ENCODE data around the gene CORO1C. TPM values are rescaled to one million over a fixed set of nuclear protein-coding genes. Genes with fewer than 3 reads are reported as not detected.

The CORO1C gene
- total RNA-seq, 3 donors from 2014 or later (not counting 1 experiment from before 2014, with no cell fraction given) = 28.9 to 43.5 (median 36.0) TPM

GRCh38 chr12:108646600-108647579 lies 84.4 kb downstream of the CORO1C start:
- TF ChIP-seq, protein P1, sequence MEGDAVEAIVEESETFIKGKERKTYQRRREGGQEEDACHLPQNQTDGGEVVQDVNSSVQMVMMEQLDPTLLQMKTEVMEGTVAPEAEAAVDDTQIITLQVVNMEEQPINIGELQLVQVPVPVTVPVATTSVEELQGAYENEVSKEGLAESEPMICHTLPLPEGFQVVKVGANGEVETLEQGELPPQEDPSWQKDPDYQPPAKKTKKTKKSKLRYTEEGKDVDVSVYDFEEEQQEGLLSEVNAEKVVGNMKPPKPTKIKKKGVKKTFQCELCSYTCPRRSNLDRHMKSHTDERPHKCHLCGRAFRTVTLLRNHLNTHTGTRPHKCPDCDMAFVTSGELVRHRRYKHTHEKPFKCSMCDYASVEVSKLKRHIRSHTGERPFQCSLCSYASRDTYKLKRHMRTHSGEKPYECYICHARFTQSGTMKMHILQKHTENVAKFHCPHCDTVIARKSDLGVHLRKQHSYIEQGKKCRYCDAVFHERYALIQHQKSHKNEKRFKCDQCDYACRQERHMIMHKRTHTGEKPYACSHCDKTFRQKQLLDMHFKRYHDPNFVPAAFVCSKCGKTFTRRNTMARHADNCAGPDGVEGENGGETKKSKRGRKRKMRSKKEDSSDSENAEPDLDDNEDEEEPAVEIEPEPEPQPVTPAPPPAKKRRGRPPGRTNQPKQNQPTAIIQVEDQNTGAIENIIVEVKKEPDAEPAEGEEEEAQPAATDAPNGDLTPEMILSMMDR (IDR thresholded peaks at IDR 0.05) = no peak
- H3K4me3 Mint-ChIP-seq = no peak overlapping the region
- no peaks in the 10 kb centered on the region for H3K27me3 Mint-ChIP-seq (ENCODE audit: low read depth in 2 of 2)
- intact Hi-C loops (cut with micrococcal nuclease) = loop anchor here (5.0 kb wide), 1 partner anchor 35 kb away; no protein-coding TSS in a partner anchor
- Histone ChIP-seq H3K27me3 (ENCODE audit: control insufficient read depth, insufficient read depth, low read length) (no peaks in the 10 kb centered on the region), H3K9me3 (ENCODE audit: control insufficient read depth, insufficient read depth, low read length) (no peaks in the 10 kb centered on the region), H3K4me3 (ENCODE audit: low read length) (no peak overlapping the region), H3K36me3 (ENCODE audit: control insufficient read depth, insufficient read depth, low read length) (peaks cover 21% of the 10 kb centered on the region), H3K4me1 (ENCODE audit: control insufficient read depth, insufficient read depth, low read length) (peaks cover 15% of the 10 kb centered on the region), H3K27ac (ENCODE audit: low read length) (no peak overlapping the region)
- H3K36me3 Mint-ChIP-seq = no peaks in the 10 kb centered on the region
- 70% methylated on average over 7 of the region's 10 CpGs for WGBS (ENCODE audit: insufficient coverage)
- peak overlapping the region; percentile 29 to 74 for H3K27ac Mint-ChIP-seq
- peaks cover 9 to 19% of the 10 kb centered on the region in 2 donors for H3K4me1 Mint-ChIP-seq
- peak in 1 of 3 donors; percentile 21 for ATAC-seq
- DNase-seq = peak in 1 of 2 donors; percentile 42
- H3K9me3 Mint-ChIP-seq = no peaks in the 10 kb centered on the region

DNA sequence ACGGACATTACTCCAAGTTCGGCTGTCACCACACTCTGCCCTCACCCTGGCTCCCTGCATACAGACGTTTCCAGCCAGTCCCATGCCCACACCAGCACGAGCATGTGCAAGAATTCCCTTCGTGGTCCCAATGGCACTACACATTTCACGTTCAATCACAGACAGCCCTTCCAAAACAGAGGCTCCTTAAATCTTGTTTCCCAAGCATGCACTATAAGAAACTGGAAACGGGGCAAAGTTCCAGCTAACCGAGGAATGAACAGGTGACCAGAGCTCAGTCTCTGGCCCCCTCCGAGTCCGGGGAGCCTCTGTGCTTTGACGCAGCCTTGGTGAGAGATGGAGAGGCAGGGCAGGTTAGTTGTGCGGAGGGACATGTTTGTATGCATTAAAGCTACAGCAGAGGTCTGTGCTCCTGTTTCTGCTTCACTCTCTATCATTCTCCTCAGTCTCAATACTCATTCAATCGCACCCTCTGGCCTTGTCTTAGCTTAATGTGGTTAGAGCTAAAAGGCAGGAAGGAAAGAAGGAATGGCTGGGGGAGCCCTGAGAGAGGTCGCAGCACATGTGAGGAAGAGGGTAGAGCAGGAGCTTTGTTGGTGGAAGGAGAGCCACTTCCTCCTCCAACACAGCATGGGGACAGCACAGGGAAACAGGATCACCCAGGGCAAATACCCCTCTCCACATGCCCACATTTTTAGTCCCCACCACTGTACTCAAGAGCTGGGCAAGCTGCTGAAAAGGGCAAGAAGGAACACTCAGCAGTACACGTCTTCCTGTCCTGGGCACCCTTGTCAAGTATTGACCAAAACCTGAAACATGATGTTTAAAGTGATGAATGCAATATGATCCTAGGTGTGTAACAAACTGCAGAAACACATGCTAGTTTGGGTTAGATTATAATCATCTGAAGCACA lies 85.4 kb downstream of the CORO1C start:
- Mint-ChIP-seq H3K27ac (peak overlapping the region; percentile 29 to 74), H3K9me3 (no peaks in the 10 kb centered on the region), H3K4me3 (no peak overlapping the region), H3K27me3 (ENCODE audit: low read depth in 2 of 2) (no peaks in the 10 kb centered on the region), H3K36me3 (no peaks in the 10 kb centered on the region), H3K4me1 (peaks cover 9 to 23% of the 10 kb centered on the region in 2 donors)
- no peak for DNase-seq
- H3K27ac ChIP-seq (ENCODE audit: low read length) = no peak overlapping the region
- H3K4me3 ChIP-seq (ENCODE audit: low read length) = no peak overlapping the region
- no peaks in the 10 kb centered on the region for H3K9me3 ChIP-seq (ENCODE audit: control insufficient read depth, insufficient read depth, low read length)
- intact Hi-C loops (cut with micrococcal nuclease) = loop anchor here (5.0 kb wide), 1 partner anchor 34 kb away; no protein-coding TSS in a partner anchor
- WGBS (ENCODE audit: insufficient coverage) = 81% methylated on average over 12 of the region's 15 CpGs
- ATAC-seq = no peak
- H3K4me1 ChIP-seq (ENCODE audit: control insufficient read depth, insufficient read depth, low read length) = peaks cover 23% of the 10 kb centered on the region
- peaks cover 15% of the 10 kb centered on the region for H3K36me3 ChIP-seq (ENCODE audit: control insufficient read depth, insufficient read depth, low read length)
- TF ChIP-seq, protein P1 (IDR thresholded peaks at IDR 0.05) = no peak
- H3K27me3 ChIP-seq (ENCODE audit: control insufficient read depth, insufficient read depth, low read length) = no peaks in the 10 kb centered on the region

DNA sequence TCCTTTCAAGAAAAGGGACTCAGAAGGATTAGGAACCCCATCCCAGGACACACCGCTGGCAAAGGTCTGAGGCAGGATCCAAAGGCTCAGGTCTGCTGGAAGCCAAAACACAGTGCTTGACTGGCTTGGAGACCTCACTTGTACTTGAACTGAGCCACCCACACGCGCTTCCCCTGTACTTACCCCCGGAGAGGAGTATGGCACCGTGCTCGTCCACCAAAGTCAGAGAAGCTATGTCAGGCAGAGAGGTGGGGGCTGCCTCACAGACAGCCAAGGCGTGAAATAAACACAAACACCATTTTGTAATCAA lies 86.6 kb downstream of the CORO1C start:
- intact Hi-C loops (cut with micrococcal nuclease) = loop anchor here (5.0 kb wide), 1 partner anchor 32 kb away; no protein-coding TSS in a partner anchor
- peaks cover 10% of the 10 kb centered on the region for H3K36me3 ChIP-seq (ENCODE audit: control insufficient read depth, insufficient read depth, low read length)
- H3K27me3 ChIP-seq (ENCODE audit: control insufficient read depth, insufficient read depth, low read length) = no peaks in the 10 kb centered on the region
- Mint-ChIP-seq H3K27ac (no peak overlapping the region), H3K4me1 (peaks cover 9 to 23% of the 10 kb centered on the region in 2 donors), H3K9me3 (no peaks in the 10 kb centered on the region), H3K27me3 (ENCODE audit: low read depth in 2 of 2) (no peaks in the 10 kb centered on the region), H3K36me3 (no peaks in the 10 kb centered on the region), H3K4me3 (no peak overlapping the region)
- peaks cover 26% of the 10 kb centered on the region for H3K4me1 ChIP-seq (ENCODE audit: control insufficient read depth, insufficient read depth, low read length)
- TF ChIP-seq, protein P1 (IDR thresholded peaks at IDR 0.05) = no peak
- no peak overlapping the region for H3K27ac ChIP-seq (ENCODE audit: low read length)
- H3K9me3 ChIP-seq (ENCODE audit: control insufficient read depth, insufficient read depth, low read length) = no peaks in the 10 kb centered on the region
- no peak for ATAC-seq
- no peak overlapping the region for H3K4me3 ChIP-seq (ENCODE audit: low read length)
- DNase-seq = no peak
- 96% methylated on average over 6 of the region's 7 CpGs for WGBS (ENCODE audit: insufficient coverage)

All from natural killer cell (primary cell).